H9 (cell line): ENCODE data around the gene EIF4A3. TPM values are rescaled to one million over a fixed set of nuclear protein-coding genes. Genes with fewer than 3 reads are reported as not detected.

Source experiments
- DNase-seq: peaks from one replicate; pipeline ENCODE4 v3.0.0-alpha.2; 2017
- H2AFZ ChIP-seq: one replicate; pipeline ENCODE4 v1.6.1; 2013; ENCODE audit warnings: mild to moderate bottlenecking, low read length, control low read depth, moderate library complexity
- H2AK5ac ChIP-seq: 2 replicates; pipeline ENCODE4 v1.6.1; 2013; ENCODE audit warnings: low read length, control low read depth, mixed read lengths; ENCODE audit not compliant: insufficient read length
- H2BK120ac ChIP-seq: one replicate; pipeline ENCODE4 v1.6.1; 2013; ENCODE audit warnings: low read depth, mild to moderate bottlenecking, low read length, control low read depth, inconsistent platforms; ENCODE audit not compliant: poor library complexity, severe bottlenecking
- H2BK12ac ChIP-seq: 2 replicates; pipeline ENCODE4 v1.6.1; 2013; ENCODE audit warnings: low read length, control low read depth, mixed read lengths, low read depth; ENCODE audit not compliant: insufficient read length
- H2BK15ac ChIP-seq: 2 replicates; pipeline ENCODE4 v1.6.1; 2013; ENCODE audit warnings: low read depth, low read length, control low read depth
- H2BK20ac ChIP-seq: one replicate; pipeline ENCODE4 v1.6.1; 2013; ENCODE audit warnings: low read depth, mild to moderate bottlenecking, low read length, control low read depth, inconsistent platforms; ENCODE audit not compliant: poor library complexity, severe bottlenecking
- H2BK5ac ChIP-seq: 2 replicates; pipeline ENCODE4 v1.6.1; 2013; ENCODE audit warnings: low read length, control low read depth, mixed read lengths; ENCODE audit not compliant: insufficient read length
- H3K14ac ChIP-seq: 2 replicates; pipeline ENCODE4 v1.6.1; 2013; ENCODE audit warnings: low read length, control low read depth; ENCODE audit not compliant: insufficient read depth
- H3K18ac ChIP-seq: 2 replicates; pipeline ENCODE4 v1.6.1; 2013; ENCODE audit warnings: low read depth, mild to moderate bottlenecking, mixed read lengths, low read length, control low read depth; ENCODE audit not compliant: insufficient read length
- H3K23ac ChIP-seq: 2 replicates; pipeline ENCODE4 v1.6.1; 2013; ENCODE audit warnings: low read length, control low read depth, mixed read lengths, low read depth; ENCODE audit not compliant: insufficient read length
- H3K23me2 ChIP-seq: 2 replicates; pipeline ENCODE4 v1.6.1; 2013; ENCODE audit warnings: low read depth, mild to moderate bottlenecking, mixed read lengths, low read length, control low read depth; ENCODE audit not compliant: insufficient read length, poor library complexity, severe bottlenecking
- H3K27ac ChIP-seq: 2 replicates; pipeline ENCODE4 v1.5.1; 2013; ENCODE audit warnings: low read length, control low read depth, mixed read lengths, low read depth; ENCODE audit not compliant: insufficient read length
- H3K27me3 ChIP-seq: 2 replicates; pipeline ENCODE4 v1.6.1; 2013; ENCODE audit warnings: low read length, control low read depth, inconsistent platforms; ENCODE audit not compliant: insufficient read depth
- H3K4ac ChIP-seq: 2 replicates; pipeline ENCODE4 v1.6.1; 2013; ENCODE audit warnings: low read depth, mild to moderate bottlenecking, control low read depth, inconsistent platforms, low read length, moderate library complexity
- H3K4me1 ChIP-seq: 2 replicates; pipeline ENCODE4 v1.6.1; 2013; ENCODE audit warnings: low read length, control low read depth, inconsistent platforms; ENCODE audit not compliant: insufficient read depth
- H3K4me2 ChIP-seq: 2 replicates; pipeline ENCODE4 v1.6.1; 2013; ENCODE audit warnings: low read length, control low read depth, mixed read lengths; ENCODE audit not compliant: insufficient read length, insufficient read depth
- H3K56ac ChIP-seq: 2 replicates; pipeline ENCODE4 v1.6.1; 2013; ENCODE audit warnings: low read depth, mild to moderate bottlenecking, mixed read lengths, low read length, control low read depth; ENCODE audit not compliant: insufficient read length
- H3K79me1 ChIP-seq: 2 replicates; pipeline ENCODE4 v1.6.1; 2013; ENCODE audit warnings: low read depth, mild to moderate bottlenecking, moderate library complexity, low read length, control low read depth, inconsistent platforms; ENCODE audit not compliant: insufficient read depth, poor library complexity, severe bottlenecking
- H3K79me2 ChIP-seq: 2 replicates; pipeline ENCODE4 v1.6.1; 2013; ENCODE audit warnings: low read length, control low read depth, inconsistent platforms; ENCODE audit not compliant: insufficient read depth
- H3K9ac ChIP-seq: 2 replicates; pipeline ENCODE4 v1.6.1; 2013; ENCODE audit warnings: low read length, control low read depth, mixed read lengths; ENCODE audit not compliant: insufficient read length; ENCODE audit errors: extremely low read depth
- H3K9me3 ChIP-seq: one replicate; pipeline ENCODE4 v1.6.1; 2013; ENCODE audit warnings: low read depth, low read length, inconsistent platforms; ENCODE audit not compliant: control insufficient read depth
- H3T11ph ChIP-seq: one replicate; pipeline ENCODE4 v1.6.1; 2013; ENCODE audit warnings: mild to moderate bottlenecking, low read length, control low read depth, inconsistent platforms
- H4K20me1 ChIP-seq: one replicate; pipeline ENCODE4 v1.6.1; 2013; ENCODE audit not compliant: control insufficient read depth, insufficient read length, insufficient read depth
- H4K5ac ChIP-seq: 2 replicates; pipeline ENCODE4 v1.6.1; 2013; ENCODE audit warnings: low read depth, mild to moderate bottlenecking, mixed read lengths, low read length, control low read depth; ENCODE audit not compliant: insufficient read length
- H4K8ac ChIP-seq: replicated peaks from 2 replicates; pipeline ENCODE4 v1.6.1; 2013; ENCODE audit warnings: low read length, control low read depth, mixed read lengths, low read depth; ENCODE audit not compliant: insufficient read length
- H4K91ac ChIP-seq: 2 replicates; pipeline ENCODE4 v1.6.1; 2013; ENCODE audit warnings: low read depth, mild to moderate bottlenecking, moderate library complexity, mixed read lengths, low read length, control low read depth; ENCODE audit not compliant: insufficient read length
- H3K27ac Mint-ChIP-seq, 3 experiments: 2 replicates in 2 of 3; 3 replicates in 1 of 3; pipeline ENCODE4 v1.8.0; 2020 to 2021; ENCODE audit warnings: mixed read lengths in 3 of 3, mild to moderate bottlenecking in 1 of 3, moderate library complexity in 1 of 3
- H3K27me3 Mint-ChIP-seq: 2 replicates; pipeline ENCODE4 v1.8.0; 2021; ENCODE audit warnings: low read depth, mild to moderate bottlenecking, moderate library complexity, mixed read lengths
- H3K36me3 Mint-ChIP-seq, 3 experiments: 2 replicates in 2 of 3; 3 replicates in 1 of 3; pipeline ENCODE4 v1.8.0; 2020 to 2021; ENCODE audit warnings: low read depth in 3 of 3, mixed read lengths in 3 of 3; ENCODE audit not compliant: insufficient read depth in 1 of 3
- H3K4me1 Mint-ChIP-seq, 2 experiments: 2 replicates each; pipeline ENCODE4 v1.8.0; 2020; ENCODE audit warnings: mixed read lengths in 2 of 2
- H3K4me3 Mint-ChIP-seq, 2 experiments: 2 replicates in 1 of 2; 3 replicates in 1 of 2; pipeline ENCODE4 v1.8.0; 2020 to 2021; ENCODE audit warnings: mild to moderate bottlenecking in 2 of 2, mixed read lengths in 2 of 2, moderate library complexity in 1 of 2
- H3K9me3 Mint-ChIP-seq, 2 experiments: 2 replicates in 1 of 2; 3 replicates in 1 of 2; pipeline ENCODE4 v1.8.0; 2020; ENCODE audit warnings: mild to moderate bottlenecking in 2 of 2, mixed read lengths in 2 of 2, moderate library complexity in 1 of 2
- CTCF ChIP-seq: fragments of 200-600 bp; sonication (generic); conservative IDR thresholded peaks from 3 replicates; pipeline ENCODE4 v1.8.0; 2021; ENCODE audit warnings: antibody characterized with exemption, mild to moderate bottlenecking
- WGBS: extraction: QIAGEN DNeasy Blood & Tissue Kit; methylation state at CpG from one replicate; pipeline ENCODE4 v1.1.7; 2013; ENCODE audit warnings: missing lambda C conversion rate, low lambda C conversion rate, mixed read lengths; ENCODE audit not compliant: insufficient read length; ENCODE audit errors: extremely low coverage; 5-methylcytosine and 5-hydroxymethylcytosine counted together
- total RNA-seq: library from RNA; stranded (reverse); gene quantifications from 2 replicates; pipeline ENCODE4 v1.2.1, GENCODE V29; 2021

Gene EIF4A3
- total RNA-seq, 1 experiment from 2014 or later: 162 TPM

- Mint-ChIP-seq H3K27ac (no peak overlapping the region), H3K9me3 (no peaks in the 10 kb centered on the region; a peak in 1 of 5 replicates), H3K4me1 (peaks cover 8 to 20% of the 10 kb centered on the region in 2 experiments), H3K36me3 (no peaks in the 10 kb centered on the region; a peak in 1 of 7 replicates), H3K4me3 (no peak overlapping the region), H3K27me3 (peaks cover 29% of the 10 kb centered on the region)
- Histone ChIP-seq H3K27me3 (no peaks in the 10 kb centered on the region), H3K23ac (no peak overlapping the region), H3K4ac (no peak overlapping the region), H3K56ac (no peak overlapping the region), H3K4me1 (no peaks in the 10 kb centered on the region), H2BK12ac (no peak overlapping the region), H2AFZ (no peak overlapping the region), H2BK15ac (no peak overlapping the region), H3K23me2 (no peaks in the 10 kb centered on the region), H4K20me1 (no peaks in the 10 kb centered on the region), H3K18ac (no peak overlapping the region), H2BK20ac (no peak overlapping the region), H4K8ac (no peak overlapping the region), H4K5ac (no peak overlapping the region), H2AK5ac (no peak overlapping the region), H2BK120ac (no peak overlapping the region), H3K4me2 (no peak overlapping the region), H4K91ac (no peak overlapping the region), H3T11ph (no peak overlapping the region), H3K14ac (no peak overlapping the region), H3K9me3 (no peaks in the 10 kb centered on the region), H3K79me1 (no peaks in the 10 kb centered on the region), H2BK5ac (no peak overlapping the region), H3K27ac (no peak overlapping the region), H3K9ac (no peak overlapping the region), H3K79me2 (no peaks in the 10 kb centered on the region)
- no CpG with 5 or more reads among the region's 5 CpGs for WGBS
- TF ChIP-seq CTCF: no peak
- no peak for DNase-seq
These were observed 22.2 kb upstream of the EIF4A3 start for GRCh38 chr17:80169107-80169506.
